Fibroblast of lung (primary cell): ENCODE results near the gene MAP1LC3B2. TPM values are rescaled to one million over a fixed set of nuclear protein-coding genes. Genes with fewer than 3 reads are reported as not detected.

Experiments
- DNase-seq, 2 donors: peaks; one replicate each; pipeline versions ENCODE4 v3.0.0 to v3.0.0-alpha.2; 2010; ENCODE audit warnings: low read depth in 2 of 2
- H2AFZ ChIP-seq: 2 replicates; pipeline ENCODE4 v1.5.1; 2012; ENCODE audit warnings: low read length, control low read depth, inconsistent platforms
- H3K27ac ChIP-seq: 2 replicates; pipeline ENCODE4 v1.5.1; 2011; ENCODE audit warnings: low read length, control low read depth; ENCODE audit not compliant: insufficient read depth
- H3K27me3 ChIP-seq: 2 replicates; pipeline ENCODE4 v1.5.1; 2011; ENCODE audit warnings: mild to moderate bottlenecking, low read length; ENCODE audit not compliant: control insufficient read depth, insufficient read depth
- H3K36me3 ChIP-seq: 2 replicates; pipeline ENCODE4 v1.5.1; 2011; ENCODE audit warnings: low read length; ENCODE audit not compliant: control insufficient read depth, insufficient read depth
- H3K4me1 ChIP-seq: 2 replicates; pipeline ENCODE4 v1.5.1; 2011; ENCODE audit warnings: low read length; ENCODE audit not compliant: control insufficient read depth, insufficient read depth; ENCODE audit errors: extremely low read depth
- H3K4me2 ChIP-seq: 2 replicates; pipeline ENCODE4 v1.5.1; 2011; ENCODE audit warnings: low read length, control low read depth; ENCODE audit not compliant: insufficient read depth; ENCODE audit errors: extremely low read depth
- H3K4me3 ChIP-seq, 4 experiments: fragments of 200-600 bp in 1 of 4; sonication (generic) in 1 of 4; replicated peaks in 1 of 4; 2 replicates each; pipeline ENCODE4 v1.5.1; 2011 to 2016; ENCODE audit warnings: low read length in 4 of 4, low read depth in 3 of 4, mild to moderate bottlenecking in 3 of 4, control low read depth in 2 of 4, inconsistent platforms in 1 of 4, mixed read lengths in 1 of 4; ENCODE audit not compliant: insufficient read depth in 1 of 4; ENCODE audit errors: control extremely low read depth in 1 of 4
- H3K79me2 ChIP-seq: 2 replicates; pipeline ENCODE4 v1.5.1; 2012; ENCODE audit warnings: mild to moderate bottlenecking, low read length, inconsistent platforms; ENCODE audit not compliant: control insufficient read depth, insufficient read depth
- H3K9ac ChIP-seq: 2 replicates; pipeline ENCODE4 v1.5.1; 2011; ENCODE audit warnings: mild to moderate bottlenecking, low read length, control low read depth; ENCODE audit not compliant: insufficient read depth
- H3K9me3 ChIP-seq: 2 replicates; pipeline ENCODE4 v1.5.1; 2012; ENCODE audit warnings: low read depth, low read length; ENCODE audit not compliant: control insufficient read depth, insufficient read depth
- H4K20me1 ChIP-seq: 2 replicates; pipeline ENCODE4 v1.5.1; 2011; ENCODE audit warnings: low read length; ENCODE audit not compliant: control insufficient read depth, insufficient read depth; ENCODE audit errors: extremely low read depth
- CTCF ChIP-seq, 2 donors: IDR thresholded peaks in 1 of 2; conservative IDR thresholded peaks in 1 of 2; 1 replicate in 1 of 2; 2 replicates in 1 of 2; pipeline ENCODE4 v1.5.1; 2011 to 2012; ENCODE audit warnings: low read length in 2 of 2, control low read depth in 1 of 2, inconsistent platforms in 1 of 2, low read depth in 1 of 2, mild to moderate bottlenecking in 1 of 2
- EZH2 ChIP-seq: IDR thresholded peaks from 2 replicates; pipeline ENCODE4 v1.5.1; 2012; ENCODE audit warnings: low read length, control low read depth, mild to moderate bottlenecking; ENCODE audit errors: missing control alignments
- polyA plus RNA-seq, 2 donors: library from polyadenylated mRNA; depleted of rRNA in 1 of 2; stranded (reverse) in 1 of 2; unstranded in 1 of 2; fragments of >200 nt; gene quantifications; 2 replicates each; pipeline ENCODE4 v1.2.1, GENCODE V29; 2011 to 2012; ENCODE audit warnings: missing spikeins in 1 of 2
- total RNA-seq: library from RNA; depleted of rRNA; stranded (reverse); fragments of >200 nt; gene quantifications from 2 replicates; pipeline ENCODE4 v1.2.1, GENCODE V29; 2014

The MAP1LC3B2 gene
- total and polyA plus RNA-seq, 2 donors (not counting 1 experiment from before 2014, with no cell fraction given), result 1.2 TPM

GRCh38 chr12:116544656-116545055 is 14.5 kb upstream of the MAP1LC3B2 start:
- Histone ChIP-seq H3K27ac (no peak overlapping the region), H3K79me2 (no peaks in the 10 kb centered on the region), H3K36me3 (no peaks in the 10 kb centered on the region), H3K9ac (no peak overlapping the region), H3K4me3 (no peak overlapping the region), H3K9me3 (no peaks in the 10 kb centered on the region), H3K27me3 (no peaks in the 10 kb centered on the region), H3K4me2 (no peak overlapping the region), H3K4me1 (peaks cover 2% of the 10 kb centered on the region), H4K20me1 (no peaks in the 10 kb centered on the region), H2AFZ (no peak overlapping the region)
- DNase-seq, result peak in 1 of 2 donors; percentile 51
- no peak for TF ChIP-seq EZH2
- no peak for TF ChIP-seq CTCF (conservative IDR thresholded peaks at IDR 0.05 in 1 of 2, IDR thresholded peaks at IDR 0.05 in 1 of 2; ENCODE audit: low read depth in 1 of 2, low read length in 2 of 2)

- Histone ChIP-seq H3K36me3 (no peaks in the 10 kb centered on the region), H3K79me2 (no peaks in the 10 kb centered on the region), H3K9me3 (no peaks in the 10 kb centered on the region), H3K4me3 (no peak overlapping the region), H2AFZ (no peak overlapping the region), H3K27ac (no peak overlapping the region), H3K9ac (no peak overlapping the region), H4K20me1 (no peaks in the 10 kb centered on the region), H3K4me1 (no peaks in the 10 kb centered on the region), H3K27me3 (no peaks in the 10 kb centered on the region), H3K4me2 (no peak overlapping the region)
- no peak for DNase-seq
- TF ChIP-seq CTCF (conservative IDR thresholded peaks at IDR 0.05 in 1 of 2, IDR thresholded peaks at IDR 0.05 in 1 of 2; ENCODE audit: low read depth in 1 of 2, low read length in 2 of 2) (no peak), EZH2 (no peak)
These were observed 14.0 kb upstream of the MAP1LC3B2 start for GRCh38 chr12:116545144-116545543.

DNA sequence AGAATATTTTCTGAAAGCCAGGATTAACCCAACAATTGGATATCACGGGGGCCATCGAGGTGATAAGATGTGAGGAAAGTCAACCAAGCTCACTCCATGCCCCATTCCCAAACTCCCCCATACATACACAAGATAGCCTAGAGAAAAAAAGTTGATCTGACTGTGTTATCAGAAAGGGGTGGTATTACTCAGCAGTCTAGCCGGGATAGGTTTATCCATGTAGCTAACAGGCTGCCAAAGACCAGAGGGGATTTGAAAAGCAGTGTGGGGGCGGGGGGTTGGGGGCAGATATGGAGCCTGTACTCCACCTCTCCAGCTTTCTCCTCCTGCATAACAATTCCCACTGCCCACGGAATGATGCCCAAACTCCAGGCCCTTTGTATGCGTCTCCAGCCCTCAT is 13.2 kb upstream of the MAP1LC3B2 start:
- Histone ChIP-seq H3K9ac (no peak overlapping the region), H3K4me1 (no peaks in the 10 kb centered on the region), H3K27ac (no peak overlapping the region), H3K36me3 (no peaks in the 10 kb centered on the region), H3K27me3 (no peaks in the 10 kb centered on the region), H3K79me2 (no peaks in the 10 kb centered on the region), H3K4me3 (no peak overlapping the region), H3K4me2 (no peak overlapping the region), H4K20me1 (no peaks in the 10 kb centered on the region), H2AFZ (no peak overlapping the region), H3K9me3 (no peaks in the 10 kb centered on the region)
- TF ChIP-seq EZH2, result no peak
- no peak for TF ChIP-seq CTCF (conservative IDR thresholded peaks at IDR 0.05 in 1 of 2, IDR thresholded peaks at IDR 0.05 in 1 of 2; ENCODE audit: low read depth in 1 of 2, low read length in 2 of 2)
- no peak for DNase-seq
